T-cell (primary cell): ENCODE measurements around the gene COL4A1. TPM values are rescaled to one million over a fixed set of nuclear protein-coding genes. Genes with fewer than 3 reads are reported as not detected.

ENCODE experiments used
- ATAC-seq, 4 experiments: fragments of 200-7000 bp in 3 of 4; fragments of 150-1000 bp in 1 of 4; cut with Tn5 transposase; replicated peaks in 1 of 4; 1 replicate in 3 of 4; 2 replicates in 1 of 4; pipeline ENCODE4 v1.10.0; 2021; ENCODE audit warnings: moderate library complexity in 3 of 4, mild to moderate bottlenecking in 2 of 4, moderate number of reproducible peaks in 1 of 4
- CTCF ChIA-PET, 2 donors: fragments of 300-600 bp; sonication (Branson Sonifier 250); formaldehyde crosslinking; loops; one replicate each; lab custom pipeline; 2022; ENCODE audit warnings: antibody characterized with exemption in 2 of 2; lab: Charles Lee
- POLR2A ChIA-PET, 2 donors: fragments of 300-600 bp; sonication (Branson Sonifier 250); formaldehyde crosslinking; loops; one replicate each; lab custom pipeline; 2022; ENCODE audit warnings: antibody characterized with exemption in 2 of 2; lab: Charles Lee
- DNase-seq, 35 experiments: peaks; one replicate each; pipeline versions ENCODE4 v3.0.0 to v3.0.0-alpha.2; 2013 to 2023
- H3K27ac ChIP-seq: one replicate; pipeline ENCODE4 v1.5.1; 2013; ENCODE audit warnings: low read length
- H3K27me3 ChIP-seq, 2 experiments: replicated peaks in 1 of 2; 1 replicate in 1 of 2; 2 replicates in 1 of 2; pipeline versions ENCODE4 v1.6.1 to v1.7.0; 2013; ENCODE audit warnings: low read length in 1 of 2, mixed read lengths in 1 of 2; ENCODE audit not compliant: control insufficient read depth in 2 of 2, insufficient read depth in 2 of 2; ENCODE audit errors: extremely low read depth in 1 of 2
- H3K36me3 ChIP-seq, 2 donors: 1 replicate in 1 of 2; 2 replicates in 1 of 2; pipeline versions ENCODE4 v1.6.1 to v1.7.0; 2013; ENCODE audit warnings: low read length in 1 of 2; ENCODE audit not compliant: control insufficient read depth in 2 of 2, insufficient read depth in 1 of 2; ENCODE audit errors: extremely low read depth in 1 of 2
- H3K4me1 ChIP-seq, 2 experiments: 1 replicate in 1 of 2; 2 replicates in 1 of 2; pipeline versions ENCODE4 v1.6.1 to v1.7.0; 2013; ENCODE audit warnings: low read length in 2 of 2, mixed read lengths in 1 of 2; ENCODE audit not compliant: insufficient read depth in 2 of 2, control insufficient read depth in 1 of 2; ENCODE audit errors: extremely low read depth in 1 of 2
- H3K4me3 ChIP-seq, 2 donors: 1 replicate in 1 of 2; 2 replicates in 1 of 2; pipeline versions ENCODE4 v1.5.1 to v1.7.0; 2013; ENCODE audit warnings: mild to moderate bottlenecking in 2 of 2, low read length in 1 of 2, moderate library complexity in 1 of 2; ENCODE audit not compliant: control insufficient read depth in 1 of 2; ENCODE audit errors: extremely low read depth in 1 of 2
- H3K9me3 ChIP-seq: 2 replicates; pipeline ENCODE4 v1.7.0; 2013
- H3K27ac Mint-ChIP-seq, 2 donors: one replicate each; pipeline ENCODE4 v1.8.0; 2020 to 2021; ENCODE audit warnings: mild to moderate bottlenecking in 2 of 2, mixed read lengths in 2 of 2
- H3K27me3 Mint-ChIP-seq, 2 donors: one replicate each; pipeline ENCODE4 v1.8.0; 2021 to 2022; ENCODE audit warnings: mixed read lengths in 2 of 2
- H3K36me3 Mint-ChIP-seq: one replicate; pipeline ENCODE4 v1.8.0; 2021; ENCODE audit warnings: mixed read lengths
- H3K4me1 Mint-ChIP-seq, 3 donors: one replicate each; pipeline ENCODE4 v1.8.0; 2020 to 2022; ENCODE audit warnings: mixed read lengths in 3 of 3, mild to moderate bottlenecking in 1 of 3
- H3K4me3 Mint-ChIP-seq, 3 donors: one replicate each; pipeline ENCODE4 v1.8.0; 2020 to 2022; ENCODE audit warnings: mild to moderate bottlenecking in 3 of 3, mixed read lengths in 3 of 3, moderate library complexity in 3 of 3
- H3K9me3 Mint-ChIP-seq, 3 donors: one replicate each; pipeline ENCODE4 v1.8.0; 2020 to 2022; ENCODE audit warnings: mixed read lengths in 3 of 3
- WGBS: methylation state at CpG from one replicate; pipeline ENCODE4 v1.1.5; 2013; ENCODE audit warnings: missing lambda C conversion rate; ENCODE audit not compliant: insufficient coverage; 5-methylcytosine and 5-hydroxymethylcytosine counted together
- total RNA-seq, 35 experiments: library from RNA in 6 of 35; stranded (reverse) in 6 of 35; fragments of 120-200 nt in 1 of 35; gene quantifications; one replicate each; pipeline versions ENCODE4 v1.2.1 to v1.2.4 and lab custom pipeline; 2013 to 2026

COL4A1 gene
- total RNA-seq, 5 donors from 2014 or later (not counting 1 experiment from before 2014, with no cell fraction given) = 0.49 to 1.3 (median 0.85) TPM; not detected in 2

GRCh38 chr13:110125157-110125556 lies 181.8 kb downstream of the COL4A1 start:
- Histone ChIP-seq H3K4me3 (no peak overlapping the region), H3K9me3 (no peaks in the 10 kb centered on the region), H3K36me3 (no peaks in the 10 kb centered on the region), H3K27me3 (peaks cover 0 to 33% of the 10 kb centered on the region in 2 experiments), H3K27ac (no peak overlapping the region), H3K4me1 (no peaks in the 10 kb centered on the region)
- Mint-ChIP-seq H3K4me3 (no peak overlapping the region), H3K27ac (no peak overlapping the region), H3K27me3 (peaks cover 26 to 28% of the 10 kb centered on the region in 2 donors), H3K36me3 (no peaks in the 10 kb centered on the region), H3K4me1 (no peaks in the 10 kb centered on the region), H3K9me3 (no peaks in the 10 kb centered on the region)
- DNase-seq = no peak
- WGBS = 82% methylated on average over 6 of the region's 10 CpGs
- ATAC-seq = no peak
- POLR2A ChIA-PET = no interaction called here
- CTCF ChIA-PET = no interaction called here

DNA sequence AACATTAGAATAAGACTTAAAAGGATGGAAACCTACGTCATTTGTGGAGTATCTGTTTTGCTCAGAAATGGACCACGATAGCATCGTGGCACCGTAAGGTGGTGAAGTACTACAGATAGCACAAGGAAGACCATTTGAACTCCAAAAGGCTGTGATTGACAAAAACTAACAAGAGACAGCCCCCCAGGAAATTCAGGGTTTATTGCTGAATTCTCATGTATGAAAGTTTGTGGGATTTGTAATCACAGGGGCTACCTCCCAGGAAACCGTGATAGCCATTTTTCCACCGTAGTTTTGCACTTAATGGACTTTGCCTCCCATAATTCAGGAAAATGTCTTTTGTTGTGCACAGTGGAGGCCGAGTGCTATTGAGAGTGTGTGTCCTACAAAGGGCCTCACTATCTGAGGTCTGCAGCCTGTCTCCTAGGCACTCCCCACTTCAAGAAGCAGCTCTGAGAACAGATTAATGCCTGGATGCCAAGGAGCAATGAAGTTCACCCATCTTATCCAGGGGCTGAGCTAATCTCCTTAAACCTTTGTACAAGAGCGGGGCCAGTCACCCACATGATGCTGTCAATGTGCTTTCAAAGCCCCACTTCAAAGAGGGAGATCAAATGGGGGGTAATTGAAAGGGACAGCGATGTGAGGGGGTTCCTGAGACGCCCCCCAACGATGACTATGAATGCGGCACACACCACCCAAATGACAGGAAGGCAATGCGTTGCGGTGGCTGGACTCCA lies 182.6 kb downstream of the COL4A1 start:
- CTCF ChIA-PET = no interaction called here
- Histone ChIP-seq H3K4me3 (no peak overlapping the region), H3K9me3 (no peaks in the 10 kb centered on the region), H3K27me3 (peaks cover 0 to 29% of the 10 kb centered on the region in 2 experiments), H3K27ac (no peak overlapping the region), H3K36me3 (no peaks in the 10 kb centered on the region), H3K4me1 (no peaks in the 10 kb centered on the region)
- no peaks in the 10 kb centered on the region for H3K36me3 Mint-ChIP-seq
- POLR2A ChIA-PET = no interaction called here
- no peak overlapping the region for H3K27ac Mint-ChIP-seq
- H3K4me1 Mint-ChIP-seq = no peaks in the 10 kb centered on the region
- no peak overlapping the region for H3K4me3 Mint-ChIP-seq
- peaks cover 26 to 28% of the 10 kb centered on the region in 2 donors for H3K27me3 Mint-ChIP-seq
- DNase-seq = no peak
- no peak for ATAC-seq
- H3K9me3 Mint-ChIP-seq = no peaks in the 10 kb centered on the region
- 31% methylated on average over 9 of the region's 14 CpGs for WGBS

GRCh38 chr13:110123041-110123809 lies 183.7 kb downstream of the COL4A1 start:
- Histone ChIP-seq H3K27me3 (peaks cover 0 to 30% of the 10 kb centered on the region in 2 experiments), H3K4me1 (no peaks in the 10 kb centered on the region), H3K9me3 (no peaks in the 10 kb centered on the region), H3K27ac (no peak overlapping the region), H3K36me3 (no peaks in the 10 kb centered on the region), H3K4me3 (no peak overlapping the region)
- WGBS = 82% methylated on average over 18 of the region's 19 CpGs
- no peaks in the 10 kb centered on the region for H3K36me3 Mint-ChIP-seq
- CTCF ChIA-PET = no interaction called here
- no peak for DNase-seq
- H3K27me3 Mint-ChIP-seq = peaks cover 26 to 28% of the 10 kb centered on the region in 2 donors
- POLR2A ChIA-PET = no interaction called here
- no peak overlapping the region for H3K4me3 Mint-ChIP-seq
- ATAC-seq = peak in 1 of 4 experiments; percentile 22
- H3K27ac Mint-ChIP-seq = no peak overlapping the region
- H3K9me3 Mint-ChIP-seq = no peaks in the 10 kb centered on the region
- no peaks in the 10 kb centered on the region for H3K4me1 Mint-ChIP-seq

DNA sequence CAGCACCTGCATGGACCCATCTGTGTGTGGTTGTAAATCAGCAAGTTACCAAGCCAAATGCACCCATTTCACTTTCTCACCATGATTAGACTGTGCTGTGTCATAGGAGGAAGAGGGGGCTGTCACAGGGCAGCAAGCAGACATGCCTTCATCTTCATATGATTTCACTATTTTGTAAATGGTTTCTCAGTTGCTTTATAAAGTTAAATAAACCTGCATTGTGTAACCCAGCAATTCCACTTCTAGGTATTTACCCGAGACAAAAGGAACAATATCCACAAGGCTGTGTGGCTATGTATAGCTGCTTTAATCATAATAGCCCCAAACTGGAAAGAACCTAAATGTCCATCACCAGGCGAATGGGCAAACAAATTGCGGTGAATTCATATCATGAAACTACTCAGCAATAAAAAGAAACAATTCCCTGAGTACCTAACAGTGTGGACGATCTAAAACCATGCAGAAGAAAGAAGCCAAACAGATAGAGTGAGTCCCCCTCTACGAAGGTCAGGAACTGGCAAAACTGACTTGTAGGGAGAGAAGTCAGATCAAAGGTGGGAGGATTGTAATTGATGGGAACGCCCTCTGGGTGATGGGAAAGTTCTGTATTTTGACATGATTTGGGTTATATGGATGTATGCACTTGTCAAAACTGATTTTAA lies 185.4 kb downstream of the COL4A1 start:
- POLR2A ChIA-PET = no interaction called here
- Histone ChIP-seq H3K9me3 (no peaks in the 10 kb centered on the region), H3K4me3 (no peak overlapping the region), H3K27ac (no peak overlapping the region), H3K4me1 (no peaks in the 10 kb centered on the region), H3K36me3 (no peaks in the 10 kb centered on the region), H3K27me3 (peaks cover 0 to 41% of the 10 kb centered on the region in 2 experiments)
- H3K9me3 Mint-ChIP-seq = no peaks in the 10 kb centered on the region
- ATAC-seq (no peak), DNase-seq (no peak)
- no peaks in the 10 kb centered on the region for H3K4me1 Mint-ChIP-seq
- WGBS = 81% methylated on average over 3 of the region's 6 CpGs
- H3K27ac Mint-ChIP-seq = no peak overlapping the region
- H3K4me3 Mint-ChIP-seq = no peak overlapping the region
- CTCF ChIA-PET = no interaction called here
- H3K27me3 Mint-ChIP-seq = peaks cover 24 to 30% of the 10 kb centered on the region in 2 donors
- no peaks in the 10 kb centered on the region for H3K36me3 Mint-ChIP-seq

DNA sequence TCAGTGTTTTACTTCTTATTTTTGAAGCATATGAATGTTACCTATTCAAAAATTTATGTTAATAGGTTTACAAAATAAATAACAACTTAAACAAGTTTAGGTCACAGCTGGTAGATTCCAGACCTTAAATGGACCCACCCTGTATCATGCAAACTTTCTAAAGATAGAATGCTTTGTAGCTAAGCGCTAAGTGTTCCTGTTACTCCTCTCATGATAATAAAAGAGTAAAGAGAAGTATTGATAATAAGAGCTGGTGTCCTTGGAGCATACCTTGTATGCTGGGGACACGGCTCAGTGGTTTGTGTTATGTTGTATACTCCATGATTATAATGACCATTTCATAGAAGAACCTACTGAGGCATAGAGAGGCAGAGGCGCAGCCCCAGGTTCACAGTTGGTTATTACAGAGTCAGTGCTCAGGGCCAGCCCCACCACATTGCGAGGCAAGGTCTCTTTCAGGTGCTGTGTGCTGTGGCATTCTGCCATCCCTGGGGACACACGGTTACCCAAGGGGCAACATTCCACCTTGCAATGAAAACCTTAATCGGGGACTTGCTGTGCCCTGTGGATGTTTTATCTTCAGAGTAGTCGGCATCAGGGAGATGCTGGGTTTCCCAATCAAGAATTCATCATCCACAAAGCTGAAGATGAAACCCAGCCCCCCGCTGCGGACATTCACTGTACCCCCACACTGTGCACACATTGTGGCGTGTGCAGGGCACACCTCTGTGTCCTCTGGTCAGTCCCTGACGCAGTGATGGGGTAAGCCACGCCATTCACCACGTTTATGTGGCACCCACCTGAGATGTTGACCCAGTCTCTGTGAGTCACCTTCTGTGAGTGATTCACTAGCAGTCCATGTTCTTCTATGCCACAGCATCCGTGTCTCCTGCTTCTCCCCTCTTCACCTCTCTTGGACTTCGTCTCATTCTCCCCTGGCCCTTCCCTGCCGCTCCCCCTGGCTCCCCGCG lies 186.7 kb downstream of the COL4A1 start:
- Mint-ChIP-seq H3K27ac (no peak overlapping the region), H3K4me3 (no peak overlapping the region), H3K4me1 (peaks cover 0 to 2% (median 1%) of the 10 kb centered on the region in 3 donors), H3K9me3 (no peaks in the 10 kb centered on the region), H3K36me3 (no peaks in the 10 kb centered on the region), H3K27me3 (peaks cover 28 to 34% of the 10 kb centered on the region in 2 donors)
- 81% methylated on average over 15 of the region's 18 CpGs for WGBS
- H3K36me3 ChIP-seq = no peaks in the 10 kb centered on the region
- no peak overlapping the region for H3K4me3 ChIP-seq
- ATAC-seq (no peak), DNase-seq (no peak)
- H3K9me3 ChIP-seq = no peaks in the 10 kb centered on the region
- POLR2A ChIA-PET = no interaction called here
- no peak overlapping the region for H3K27ac ChIP-seq
- peaks cover 0 to 38% of the 10 kb centered on the region in 2 experiments for H3K27me3 ChIP-seq
- peaks cover 0 to 4% of the 10 kb centered on the region in 2 experiments for H3K4me1 ChIP-seq
- CTCF ChIA-PET = no interaction called here
